ENCODE data around the gene C17orf113. TPM values are rescaled to one million over a fixed set of nuclear protein-coding genes. Genes with fewer than 3 reads are reported as not detected.

The C17orf113 gene
- total and polyA plus RNA-seq, 2 experiments from 2014 or later = 0.29 to 2.1 TPM

DNA sequence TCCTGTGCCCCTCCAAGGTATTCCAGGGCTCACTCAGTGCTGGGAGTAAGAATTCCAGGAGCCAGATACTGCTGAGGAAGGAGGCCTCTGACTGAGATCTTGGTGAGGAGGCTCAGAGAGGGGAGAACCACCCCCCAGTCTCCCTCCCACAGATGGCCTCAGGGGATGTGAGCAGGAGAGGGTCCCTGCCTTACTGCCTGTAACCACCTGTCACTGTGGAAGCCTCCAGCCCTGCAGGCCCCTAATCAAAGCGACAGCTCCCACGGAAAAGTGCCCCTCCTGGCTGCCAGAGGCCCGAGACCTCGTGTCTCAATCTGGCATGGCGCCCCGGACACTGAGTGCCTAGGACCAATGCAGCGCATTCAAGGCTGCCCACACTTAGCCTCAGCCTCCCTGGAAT is 7.7 kb upstream of the C17orf113 start:
- TF ChIP-seq ZNF114 (CRISPR knock-in tag; IDR thresholded peaks at IDR 0.05) = no peak
- TF ChIP-seq, protein P1, sequence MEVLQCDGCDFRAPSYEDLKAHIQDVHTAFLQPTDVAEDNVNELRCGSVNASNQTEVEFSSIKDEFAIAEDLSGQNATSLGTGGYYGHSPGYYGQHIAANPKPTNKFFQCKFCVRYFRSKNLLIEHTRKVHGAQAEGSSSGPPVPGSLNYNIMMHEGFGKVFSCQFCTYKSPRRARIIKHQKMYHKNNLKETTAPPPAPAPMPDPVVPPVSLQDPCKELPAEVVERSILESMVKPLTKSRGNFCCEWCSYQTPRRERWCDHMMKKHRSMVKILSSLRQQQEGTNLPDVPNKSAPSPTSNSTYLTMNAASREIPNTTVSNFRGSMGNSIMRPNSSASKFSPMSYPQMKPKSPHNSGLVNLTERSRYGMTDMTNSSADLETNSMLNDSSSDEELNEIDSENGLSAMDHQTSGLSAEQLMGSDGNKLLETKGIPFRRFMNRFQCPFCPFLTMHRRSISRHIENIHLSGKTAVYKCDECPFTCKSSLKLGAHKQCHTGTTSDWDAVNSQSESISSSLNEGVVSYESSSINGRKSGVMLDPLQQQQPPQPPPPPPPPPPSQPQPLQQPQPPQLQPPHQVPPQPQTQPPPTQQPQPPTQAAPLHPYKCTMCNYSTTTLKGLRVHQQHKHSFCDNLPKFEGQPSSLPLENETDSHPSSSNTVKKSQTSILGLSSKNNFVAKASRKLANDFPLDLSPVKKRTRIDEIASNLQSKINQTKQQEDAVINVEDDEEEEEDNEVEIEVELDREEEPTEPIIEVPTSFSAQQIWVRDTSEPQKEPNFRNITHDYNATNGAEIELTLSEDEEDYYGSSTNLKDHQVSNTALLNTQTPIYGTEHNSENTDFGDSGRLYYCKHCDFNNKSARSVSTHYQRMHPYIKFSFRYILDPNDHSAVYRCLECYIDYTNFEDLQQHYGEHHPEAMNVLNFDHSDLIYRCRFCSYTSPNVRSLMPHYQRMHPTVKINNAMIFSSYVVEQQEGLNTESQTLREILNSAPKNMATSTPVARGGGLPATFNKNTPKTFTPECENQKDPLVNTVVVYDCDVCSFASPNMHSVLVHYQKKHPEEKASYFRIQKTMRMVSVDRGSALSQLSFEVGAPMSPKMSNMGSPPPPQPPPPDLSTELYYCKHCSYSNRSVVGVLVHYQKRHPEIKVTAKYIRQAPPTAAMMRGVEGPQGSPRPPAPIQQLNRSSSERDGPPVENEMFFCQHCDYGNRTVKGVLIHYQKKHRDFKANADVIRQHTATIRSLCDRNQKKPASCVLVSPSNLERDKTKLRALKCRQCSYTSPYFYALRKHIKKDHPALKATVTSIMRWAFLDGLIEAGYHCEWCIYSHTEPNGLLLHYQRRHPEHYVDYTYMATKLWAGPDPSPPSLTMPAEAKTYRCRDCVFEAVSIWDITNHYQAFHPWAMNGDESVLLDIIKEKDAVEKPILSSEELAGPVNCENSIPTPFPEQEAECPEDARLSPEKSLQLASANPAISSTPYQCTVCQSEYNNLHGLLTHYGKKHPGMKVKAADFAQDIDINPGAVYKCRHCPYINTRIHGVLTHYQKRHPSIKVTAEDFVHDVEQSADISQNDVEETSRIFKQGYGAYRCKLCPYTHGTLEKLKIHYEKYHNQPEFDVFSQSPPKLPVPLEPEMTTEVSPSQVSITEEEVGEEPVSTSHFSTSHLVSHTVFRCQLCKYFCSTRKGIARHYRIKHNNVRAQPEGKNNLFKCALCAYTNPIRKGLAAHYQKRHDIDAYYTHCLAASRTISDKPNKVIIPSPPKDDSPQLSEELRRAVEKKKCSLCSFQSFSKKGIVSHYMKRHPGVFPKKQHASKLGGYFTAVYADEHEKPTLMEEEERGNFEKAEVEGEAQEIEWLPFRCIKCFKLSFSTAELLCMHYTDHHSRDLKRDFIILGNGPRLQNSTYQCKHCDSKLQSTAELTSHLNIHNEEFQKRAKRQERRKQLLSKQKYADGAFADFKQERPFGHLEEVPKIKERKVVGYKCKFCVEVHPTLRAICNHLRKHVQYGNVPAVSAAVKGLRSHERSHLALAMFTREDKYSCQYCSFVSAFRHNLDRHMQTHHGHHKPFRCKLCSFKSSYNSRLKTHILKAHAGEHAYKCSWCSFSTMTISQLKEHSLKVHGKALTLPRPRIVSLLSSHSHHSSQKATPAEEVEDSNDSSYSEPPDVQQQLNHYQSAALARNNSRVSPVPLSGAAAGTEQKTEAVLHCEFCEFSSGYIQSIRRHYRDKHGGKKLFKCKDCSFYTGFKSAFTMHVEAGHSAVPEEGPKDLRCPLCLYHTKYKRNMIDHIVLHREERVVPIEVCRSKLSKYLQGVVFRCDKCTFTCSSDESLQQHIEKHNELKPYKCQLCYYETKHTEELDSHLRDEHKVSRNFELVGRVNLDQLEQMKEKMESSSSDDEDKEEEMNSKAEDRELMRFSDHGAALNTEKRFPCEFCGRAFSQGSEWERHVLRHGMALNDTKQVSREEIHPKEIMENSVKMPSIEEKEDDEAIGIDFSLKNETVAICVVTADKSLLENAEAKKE (CRISPR knock-in tag; IDR thresholded peaks at IDR 0.05) = no peak
- TF ChIP-seq NANOG (IDR thresholded peaks at IDR 0.05; ENCODE audit: borderline replicate concordance) = no peak
- no peak for TF ChIP-seq STAT1 (IDR thresholded peaks at IDR 0.05; ENCODE audit: unreplicated experiment)
- TF ChIP-seq EZH2phosphoT487 (IDR thresholded peaks at IDR 0.05; ENCODE audit: unreplicated experiment) = no peak
- TF ChIP-seq, protein P2, sequence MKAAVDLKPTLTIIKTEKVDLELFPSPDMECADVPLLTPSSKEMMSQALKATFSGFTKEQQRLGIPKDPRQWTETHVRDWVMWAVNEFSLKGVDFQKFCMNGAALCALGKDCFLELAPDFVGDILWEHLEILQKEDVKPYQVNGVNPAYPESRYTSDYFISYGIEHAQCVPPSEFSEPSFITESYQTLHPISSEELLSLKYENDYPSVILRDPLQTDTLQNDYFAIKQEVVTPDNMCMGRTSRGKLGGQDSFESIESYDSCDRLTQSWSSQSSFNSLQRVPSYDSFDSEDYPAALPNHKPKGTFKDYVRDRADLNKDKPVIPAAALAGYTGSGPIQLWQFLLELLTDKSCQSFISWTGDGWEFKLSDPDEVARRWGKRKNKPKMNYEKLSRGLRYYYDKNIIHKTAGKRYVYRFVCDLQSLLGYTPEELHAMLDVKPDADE (IDR thresholded peaks at IDR 0.05) = no peak
- no peak for TF ChIP-seq POLR2AphosphoS5 (IDR thresholded peaks at IDR 0.05; ENCODE audit: low read depth)
- TF ChIP-seq, protein P3, sequence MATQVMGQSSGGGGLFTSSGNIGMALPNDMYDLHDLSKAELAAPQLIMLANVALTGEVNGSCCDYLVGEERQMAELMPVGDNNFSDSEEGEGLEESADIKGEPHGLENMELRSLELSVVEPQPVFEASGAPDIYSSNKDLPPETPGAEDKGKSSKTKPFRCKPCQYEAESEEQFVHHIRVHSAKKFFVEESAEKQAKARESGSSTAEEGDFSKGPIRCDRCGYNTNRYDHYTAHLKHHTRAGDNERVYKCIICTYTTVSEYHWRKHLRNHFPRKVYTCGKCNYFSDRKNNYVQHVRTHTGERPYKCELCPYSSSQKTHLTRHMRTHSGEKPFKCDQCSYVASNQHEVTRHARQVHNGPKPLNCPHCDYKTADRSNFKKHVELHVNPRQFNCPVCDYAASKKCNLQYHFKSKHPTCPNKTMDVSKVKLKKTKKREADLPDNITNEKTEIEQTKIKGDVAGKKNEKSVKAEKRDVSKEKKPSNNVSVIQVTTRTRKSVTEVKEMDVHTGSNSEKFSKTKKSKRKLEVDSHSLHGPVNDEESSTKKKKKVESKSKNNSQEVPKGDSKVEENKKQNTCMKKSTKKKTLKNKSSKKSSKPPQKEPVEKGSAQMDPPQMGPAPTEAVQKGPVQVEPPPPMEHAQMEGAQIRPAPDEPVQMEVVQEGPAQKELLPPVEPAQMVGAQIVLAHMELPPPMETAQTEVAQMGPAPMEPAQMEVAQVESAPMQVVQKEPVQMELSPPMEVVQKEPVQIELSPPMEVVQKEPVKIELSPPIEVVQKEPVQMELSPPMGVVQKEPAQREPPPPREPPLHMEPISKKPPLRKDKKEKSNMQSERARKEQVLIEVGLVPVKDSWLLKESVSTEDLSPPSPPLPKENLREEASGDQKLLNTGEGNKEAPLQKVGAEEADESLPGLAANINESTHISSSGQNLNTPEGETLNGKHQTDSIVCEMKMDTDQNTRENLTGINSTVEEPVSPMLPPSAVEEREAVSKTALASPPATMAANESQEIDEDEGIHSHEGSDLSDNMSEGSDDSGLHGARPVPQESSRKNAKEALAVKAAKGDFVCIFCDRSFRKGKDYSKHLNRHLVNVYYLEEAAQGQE (IDR thresholded peaks at IDR 0.05; ENCODE audit: unreplicated experiment) = no peak
- TF ChIP-seq EZH2 (IDR thresholded peaks at IDR 0.05; ENCODE audit: low read depth, unreplicated experiment) = no peak
- TF ChIP-seq, protein P4, sequence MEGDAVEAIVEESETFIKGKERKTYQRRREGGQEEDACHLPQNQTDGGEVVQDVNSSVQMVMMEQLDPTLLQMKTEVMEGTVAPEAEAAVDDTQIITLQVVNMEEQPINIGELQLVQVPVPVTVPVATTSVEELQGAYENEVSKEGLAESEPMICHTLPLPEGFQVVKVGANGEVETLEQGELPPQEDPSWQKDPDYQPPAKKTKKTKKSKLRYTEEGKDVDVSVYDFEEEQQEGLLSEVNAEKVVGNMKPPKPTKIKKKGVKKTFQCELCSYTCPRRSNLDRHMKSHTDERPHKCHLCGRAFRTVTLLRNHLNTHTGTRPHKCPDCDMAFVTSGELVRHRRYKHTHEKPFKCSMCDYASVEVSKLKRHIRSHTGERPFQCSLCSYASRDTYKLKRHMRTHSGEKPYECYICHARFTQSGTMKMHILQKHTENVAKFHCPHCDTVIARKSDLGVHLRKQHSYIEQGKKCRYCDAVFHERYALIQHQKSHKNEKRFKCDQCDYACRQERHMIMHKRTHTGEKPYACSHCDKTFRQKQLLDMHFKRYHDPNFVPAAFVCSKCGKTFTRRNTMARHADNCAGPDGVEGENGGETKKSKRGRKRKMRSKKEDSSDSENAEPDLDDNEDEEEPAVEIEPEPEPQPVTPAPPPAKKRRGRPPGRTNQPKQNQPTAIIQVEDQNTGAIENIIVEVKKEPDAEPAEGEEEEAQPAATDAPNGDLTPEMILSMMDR (conservative IDR thresholded peaks at IDR 0.05; ENCODE audit: low read depth in 2 of 2) = no peak
- TF ChIP-seq ZNF331 (CRISPR knock-in tag; IDR thresholded peaks at IDR 0.05; ENCODE audit: low read depth) = no peak
- Histone ChIP-seq H3K27ac (ENCODE audit: low read depth) (no peak overlapping the region), H4K20me1 (replicated peaks; ENCODE audit: insufficient read depth) (no peaks in the 10 kb centered on the region), H3K79me2 (replicated peaks; ENCODE audit: insufficient read depth) (no peaks in the 10 kb centered on the region), H3K4me1 (ENCODE audit: insufficient read depth) (peaks cover 26% of the 10 kb centered on the region), H3F3A (replicated peaks; ENCODE audit: low read depth) (no peaks in the 10 kb centered on the region), H3K27me3 (ENCODE audit: insufficient read depth) (no peaks in the 10 kb centered on the region), H3K4me3 (no peak overlapping the region), H3K9me2 (ENCODE audit: insufficient read depth) (no peaks in the 10 kb centered on the region), H2AFZ (no peak overlapping the region), H3K36me3 (ENCODE audit: insufficient read depth) (no peaks in the 10 kb centered on the region), H3K4me2 (no peak overlapping the region)
- Mint-ChIP-seq H3K27me3 (ENCODE audit: insufficient read depth, low read depth, poor library complexity) (peaks cover 20% of the 10 kb centered on the region), H3K27ac (no peak overlapping the region), H3K9me3 (no peaks in the 10 kb centered on the region), H3K4me3 (no peak overlapping the region), H3K4me1 (peaks cover 43% of the 10 kb centered on the region), H3K36me3 (ENCODE audit: low read depth) (no peaks in the 10 kb centered on the region; the same call in 2 of the 3 replicates)
- no peak for ATAC-seq
- DNase-seq (ENCODE audit: low spot score) = no peak
